ENCODE data around the gene DICER1.

Gene DICER1

DNA sequence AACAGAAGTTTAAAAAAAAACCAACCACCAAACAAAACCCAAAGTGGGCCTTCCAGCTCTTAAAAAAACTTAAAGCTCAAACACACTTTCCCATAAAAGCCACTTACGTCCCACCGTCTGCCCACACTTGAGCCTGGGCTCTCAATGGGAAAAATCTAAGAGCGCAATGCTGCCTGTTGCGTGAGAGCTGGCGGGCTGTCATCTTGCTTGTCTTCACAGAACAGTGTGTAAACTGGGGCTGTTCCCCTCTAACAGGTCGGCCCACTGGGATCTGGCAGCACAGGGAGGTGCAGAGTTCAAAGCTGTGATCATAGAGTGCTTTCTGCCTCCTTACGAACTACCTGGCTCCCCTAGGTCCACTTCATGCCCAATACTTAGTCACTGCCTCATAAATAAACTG is 80.0 kb downstream of the DICER1 start:
- DNase-seq (ENCODE audit: low spot score) = no peak

DNA sequence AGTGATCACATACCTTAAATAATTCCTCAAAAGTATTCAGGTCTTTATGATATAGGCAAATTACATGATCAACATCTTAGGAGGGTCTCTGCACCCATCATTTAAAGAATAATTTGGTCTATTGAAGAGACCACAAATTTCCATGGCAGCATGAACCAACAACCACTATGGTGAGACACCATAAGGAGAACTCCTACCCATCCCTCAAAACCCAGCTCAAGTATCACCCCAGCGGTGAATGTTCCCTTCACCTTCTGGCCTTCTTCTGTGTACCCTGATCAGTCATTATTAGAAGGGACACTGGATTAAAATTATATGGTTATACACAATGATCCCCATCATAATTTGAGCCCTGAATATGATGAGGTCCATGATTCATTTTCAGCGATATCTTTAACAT is 81.5 kb downstream of the DICER1 start:
- no peak for DNase-seq (ENCODE audit: low spot score)

GRCh38 chr14:95073947-95074346 is 83.4 kb downstream of the DICER1 start:
- no peak for DNase-seq (ENCODE audit: low spot score)

- no peak for DNase-seq (ENCODE audit: low spot score)
Observed at GRCh38 chr14:95072310-95072905, 84.9 kb downstream of the DICER1 start.

DNA sequence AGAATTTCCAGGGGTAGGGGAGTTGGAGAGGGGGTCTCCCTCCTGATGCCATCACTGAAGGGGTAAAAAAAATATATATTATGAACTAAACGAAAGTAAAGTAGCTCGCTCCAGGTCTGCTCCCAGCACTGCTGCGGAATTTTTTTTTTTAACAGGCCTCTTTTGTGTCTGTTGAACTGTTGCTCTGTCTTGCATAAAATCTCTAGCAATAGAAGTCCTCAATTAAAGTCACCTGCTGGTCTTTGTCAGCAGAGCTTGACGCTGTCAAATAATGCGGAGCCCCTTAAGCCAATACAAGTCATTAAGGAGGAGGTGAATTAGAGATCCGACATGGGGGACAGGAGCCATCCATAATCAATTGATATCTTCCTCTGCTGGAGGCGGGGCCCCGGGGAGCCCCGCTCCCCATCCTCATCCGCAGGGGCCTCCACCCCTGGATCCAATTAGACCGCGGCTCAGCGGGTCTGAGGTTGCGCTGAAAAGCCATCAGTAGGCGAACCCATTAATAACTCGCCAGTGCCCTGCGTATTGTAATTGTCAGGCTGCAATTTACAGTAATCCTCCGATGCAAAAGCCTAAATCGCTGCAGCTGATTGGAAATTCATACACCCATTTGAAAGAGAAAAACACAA is 85.6 kb downstream of the DICER1 start:
- no peak for DNase-seq (ENCODE audit: low spot score)

- no peak for DNase-seq (ENCODE audit: low spot score)
Observed at GRCh38 chr14:95070748-95071435, 86.4 kb downstream of the DICER1 start.

GRCh38 chr14:95069547-95069946 is 87.8 kb downstream of the DICER1 start:
- no peak for DNase-seq (ENCODE audit: low spot score)

DNA sequence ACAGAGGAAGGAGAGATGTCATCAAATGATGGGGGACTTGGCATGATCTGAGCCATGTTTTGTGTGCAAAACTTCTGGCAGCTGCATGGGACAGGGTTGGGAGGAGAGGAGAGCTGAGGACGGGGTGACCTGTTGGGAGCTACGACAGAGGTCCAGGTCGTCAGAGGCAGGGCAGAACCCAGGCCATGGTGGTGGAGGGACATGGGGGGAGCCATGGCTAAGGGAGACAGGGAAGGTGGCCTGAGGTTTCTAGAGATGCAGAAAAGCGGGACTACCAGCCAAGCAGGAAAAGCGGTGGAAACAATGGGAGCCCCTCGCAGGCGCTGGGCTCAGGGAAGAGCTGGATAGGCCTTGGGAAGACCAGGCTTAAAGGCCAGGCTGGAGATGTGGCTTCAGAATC is 88.3 kb downstream of the DICER1 start:
- DNase-seq (ENCODE audit: low spot score) = no peak

DNA sequence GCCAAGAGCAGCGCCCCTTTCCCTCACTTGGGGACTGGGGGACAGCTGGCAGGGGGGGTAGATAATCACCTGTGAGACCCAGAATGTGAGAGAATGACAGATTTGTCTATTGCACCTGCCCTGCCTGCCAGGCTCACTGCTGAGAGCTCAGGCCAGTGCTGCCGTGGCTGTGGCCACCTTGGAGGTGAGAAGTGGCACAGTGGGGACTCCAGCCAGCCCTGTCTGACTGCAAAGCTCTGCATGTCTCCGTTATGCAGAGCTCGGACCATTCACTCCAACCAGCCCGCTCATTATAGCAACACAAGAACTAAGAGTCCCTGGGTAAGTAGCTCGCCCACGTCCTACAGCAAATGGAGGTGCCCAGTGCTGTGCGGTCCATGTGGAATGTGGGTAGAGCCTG is 88.8 kb downstream of the DICER1 start:
- no peak for DNase-seq (ENCODE audit: low spot score)

DNA sequence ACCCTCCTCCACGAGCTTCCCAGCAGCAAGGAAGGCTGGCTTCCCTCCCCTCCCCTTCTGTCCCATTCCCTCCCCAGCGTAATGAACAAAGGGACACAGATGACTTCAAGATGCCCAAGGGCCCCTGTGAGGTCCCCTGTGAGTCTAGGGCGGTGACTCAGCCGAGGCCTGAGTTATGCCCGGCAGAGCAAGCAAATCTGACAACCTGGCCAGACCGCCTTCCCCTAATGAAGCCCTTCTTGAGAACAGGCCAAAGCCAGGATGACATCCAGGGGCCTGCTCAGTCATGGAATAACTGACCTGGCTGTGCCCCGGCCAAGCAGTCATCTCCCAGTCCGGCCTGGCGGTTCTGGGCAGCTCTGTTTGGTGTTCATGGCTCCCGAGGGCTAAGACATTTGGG is 89.2 kb downstream of the DICER1 start:
- peak; percentile 14 for DNase-seq (ENCODE audit: low spot score)

- no peak for DNase-seq (ENCODE audit: low spot score)
Observed at GRCh38 chr14:95067526-95067925, 89.8 kb downstream of the DICER1 start.

GRCh38 chr14:95066427-95066986 is 90.8 kb downstream of the DICER1 start:
- no peak for DNase-seq (ENCODE audit: low spot score)

GRCh38 chr14:95065411-95065810 is 91.9 kb downstream of the DICER1 start:
- DNase-seq (ENCODE audit: low spot score) = no peak

DNA sequence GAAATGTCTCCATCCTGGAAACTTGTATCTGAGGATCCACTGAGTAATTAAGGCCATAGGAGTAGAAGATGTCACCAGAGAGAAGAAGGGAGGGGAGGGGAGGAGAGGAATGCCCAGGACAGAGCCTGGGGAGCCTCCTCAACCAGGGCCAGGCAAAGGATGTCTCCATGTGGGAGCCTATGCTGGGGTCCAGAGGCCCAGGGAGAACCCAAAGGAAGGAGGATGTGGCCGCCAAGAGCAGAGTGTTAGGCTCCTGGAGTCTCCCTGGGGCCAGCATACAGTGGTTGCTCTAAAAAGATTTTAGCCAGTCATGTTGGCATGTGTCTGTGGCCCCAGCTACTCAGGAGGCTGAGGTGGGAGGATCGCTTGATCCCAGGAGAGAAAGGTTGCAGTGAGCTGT is 92.6 kb downstream of the DICER1 start:
- DNase-seq (ENCODE audit: low spot score) = no peak

DNA sequence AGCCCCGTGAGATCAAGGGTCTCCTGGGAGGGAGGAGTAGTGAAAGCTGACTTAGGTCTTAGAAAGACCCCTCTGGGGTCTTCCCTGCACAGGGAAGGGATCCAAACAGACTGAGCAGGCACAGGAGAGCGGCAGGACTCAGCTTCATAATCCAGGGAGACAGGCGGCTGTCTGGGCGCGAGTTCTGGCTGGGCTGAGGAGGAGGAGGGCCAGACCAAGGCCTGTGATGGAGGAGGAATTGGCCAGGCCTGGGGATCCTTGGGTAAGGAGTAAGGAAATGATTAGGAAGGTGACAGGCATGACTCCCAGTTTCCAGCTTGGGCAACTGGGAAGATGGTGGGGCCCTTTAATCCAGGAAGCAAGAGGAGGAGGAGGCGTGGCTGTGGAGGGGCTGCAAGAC is 93.1 kb downstream of the DICER1 start:
- no peak for DNase-seq (ENCODE audit: low spot score)

DNA sequence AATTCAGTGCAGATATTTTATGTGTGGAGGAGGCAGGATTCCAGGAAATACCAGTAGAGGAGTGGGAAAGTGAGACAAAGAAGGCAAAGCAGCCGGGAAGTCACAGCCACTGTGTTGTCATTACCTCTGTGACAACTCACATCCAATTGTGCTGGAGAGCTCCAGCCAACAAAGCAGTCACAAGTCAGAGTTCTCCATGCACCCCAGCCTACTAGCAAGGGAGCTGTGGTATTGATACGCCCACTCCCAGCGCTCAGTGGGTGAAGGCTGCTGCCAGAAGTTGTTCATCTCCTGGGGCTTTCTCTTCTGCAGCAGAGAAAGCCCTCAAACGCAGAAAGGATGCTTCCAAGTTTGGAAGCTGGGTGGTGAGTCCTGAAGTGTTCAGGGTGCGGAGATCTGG is 93.9 kb downstream of the DICER1 start:
- no peak for DNase-seq (ENCODE audit: low spot score)

GRCh38 chr14:95062946-95063345 is 94.4 kb downstream of the DICER1 start:
- no peak for DNase-seq (ENCODE audit: low spot score)

DNA sequence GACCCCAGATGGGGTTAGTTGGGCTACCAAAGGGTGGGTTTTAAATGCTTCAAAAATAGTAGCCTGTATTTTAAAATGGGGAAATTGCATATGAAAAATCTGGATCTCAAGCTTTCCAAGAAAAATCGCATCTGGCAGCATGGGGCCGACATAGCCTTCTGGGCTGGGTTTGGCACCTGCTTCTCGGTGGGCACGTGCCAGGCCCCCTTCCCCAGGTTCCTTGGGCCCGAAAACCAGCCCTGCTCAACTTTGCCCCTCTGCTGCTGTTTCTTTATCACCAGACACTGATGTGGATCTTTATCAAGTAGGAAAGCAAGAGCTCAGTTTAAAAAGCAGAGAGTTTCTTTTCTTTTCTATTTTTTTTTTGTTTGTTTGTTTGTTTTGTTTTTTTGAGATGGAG is 95.1 kb downstream of the DICER1 start:
- no peak for DNase-seq (ENCODE audit: low spot score)

DNA sequence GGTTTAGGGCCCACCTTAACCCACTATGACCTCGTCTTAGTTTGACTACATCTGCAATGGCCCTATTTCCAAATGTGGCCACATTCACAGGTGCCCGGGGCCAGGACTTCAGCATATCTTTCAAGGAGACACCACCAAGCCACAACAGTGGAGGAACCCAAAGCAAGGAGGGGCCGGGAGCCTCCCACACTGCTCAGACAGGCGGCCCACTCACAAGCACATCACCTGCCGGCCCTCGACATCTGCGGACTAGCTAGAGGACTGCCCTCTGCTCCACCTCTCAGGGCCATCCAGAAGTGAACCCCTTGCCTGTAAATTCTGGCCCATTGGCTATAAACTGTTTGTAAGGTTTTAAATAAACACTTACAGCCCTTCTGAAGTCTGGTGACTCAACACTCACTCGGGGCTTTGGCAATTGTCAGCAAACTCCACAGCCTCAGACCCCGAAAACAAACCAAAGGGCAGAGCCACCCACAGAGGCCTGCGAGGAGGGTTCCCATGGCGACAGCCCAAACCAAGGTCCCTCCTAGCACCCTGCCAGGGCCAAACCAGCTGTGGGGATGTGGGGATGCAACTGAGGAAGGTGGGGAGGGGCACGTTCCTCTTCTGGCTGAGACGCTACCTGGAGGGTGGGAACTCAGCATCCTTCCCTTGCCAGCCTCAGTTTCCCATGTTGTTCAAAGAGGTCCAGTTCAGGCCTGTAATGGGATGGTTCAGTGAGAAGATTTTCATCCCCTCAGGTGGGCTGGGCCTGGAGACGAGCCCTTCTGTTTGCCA is 95.8 kb downstream of the DICER1 start:
- no peak for DNase-seq (ENCODE audit: low spot score)

GRCh38 chr14:95059126-95059525 is 98.2 kb downstream of the DICER1 start:
- no peak for DNase-seq (ENCODE audit: low spot score)

DNA sequence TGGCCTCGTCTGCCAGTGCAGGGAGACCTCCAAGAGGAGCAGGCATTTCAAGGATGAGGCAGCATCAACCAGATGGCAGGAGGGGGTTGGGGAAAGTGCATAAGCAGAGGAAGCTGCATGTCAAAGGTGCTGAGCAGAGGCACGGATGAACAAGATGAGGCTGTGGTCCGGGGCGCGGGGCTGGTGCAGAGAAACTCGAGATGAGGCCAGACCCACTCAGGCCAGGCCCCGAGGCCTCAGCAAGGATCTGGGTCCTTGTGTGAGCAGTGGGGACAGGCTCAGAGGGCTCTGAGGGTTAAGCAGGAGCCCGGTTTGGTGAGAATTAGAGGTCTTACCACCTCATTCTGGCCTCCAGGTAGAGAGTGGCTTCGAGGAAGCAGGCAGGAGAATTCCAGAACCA is 98.8 kb downstream of the DICER1 start:
- DNase-seq (ENCODE audit: low spot score) = no peak

GRCh38 chr14:95057851-95058250 is 99.5 kb downstream of the DICER1 start:
- DNase-seq (ENCODE audit: low spot score) = no peak

DNA sequence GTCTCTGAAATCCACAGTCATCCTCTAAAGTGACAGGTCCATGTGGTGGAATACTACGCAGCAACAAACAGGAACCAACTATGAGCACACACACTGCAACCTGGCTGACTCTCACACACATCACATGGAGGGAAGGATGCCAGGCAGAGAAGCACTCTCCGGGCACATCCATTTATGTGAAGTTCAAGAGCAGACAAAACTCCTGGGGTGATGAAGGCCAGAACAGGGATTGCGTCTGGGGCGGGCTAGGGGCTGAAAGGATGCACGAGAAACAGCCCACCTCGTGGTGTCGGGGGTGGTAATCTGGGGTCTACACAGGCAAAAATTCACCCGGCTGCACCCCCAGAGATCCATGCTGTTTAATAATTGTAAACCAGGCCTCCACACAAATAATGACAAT is 100.2 kb downstream of the DICER1 start:
- DNase-seq (ENCODE audit: low spot score) = no peak

Data from AG08395 (cell line).